Stimulated activated CD4-positive, alpha-beta T cell treated with anti-CD3 and anti-CD28 coated beads, Interleukin-4, amount 100 ng/mL, for 4 hours (primary cell): ENCODE data around the gene MED19.
"Not testable (repeated sequence)": the region's sequence is repeated elsewhere in the genome, so short reads cannot be mapped to it uniquely, and the experiment has no call there.

ENCODE experiments used
- DNase-seq, 2 experiments: peaks; one replicate each; pipeline ENCODE4 v3.0.0-alpha.2; 2020

Gene MED19

GRCh38 chr11:57704932-57705331 is 7.1 kb downstream of the MED19 start:
- no peak for DNase-seq

DNA sequence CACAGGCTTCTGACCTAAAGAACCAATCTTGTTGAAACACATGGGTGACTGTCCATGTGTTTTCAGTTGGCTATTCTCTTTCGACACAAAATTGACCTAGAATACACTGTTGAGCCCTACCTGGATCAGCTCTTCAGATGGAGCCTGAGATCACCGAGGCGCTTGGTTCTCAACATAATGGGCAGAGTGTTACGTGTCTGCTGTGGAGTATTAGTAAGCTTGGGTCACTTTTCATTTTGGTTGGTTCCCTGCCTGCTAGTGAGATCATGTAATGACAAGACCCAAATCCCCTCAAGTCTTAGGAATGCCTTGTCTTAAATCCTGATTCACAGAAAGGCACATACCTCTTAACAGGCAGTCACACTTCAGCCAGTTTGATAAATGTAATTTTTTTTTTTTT is 8.7 kb downstream of the MED19 start:
- DNase-seq = no peak

DNA sequence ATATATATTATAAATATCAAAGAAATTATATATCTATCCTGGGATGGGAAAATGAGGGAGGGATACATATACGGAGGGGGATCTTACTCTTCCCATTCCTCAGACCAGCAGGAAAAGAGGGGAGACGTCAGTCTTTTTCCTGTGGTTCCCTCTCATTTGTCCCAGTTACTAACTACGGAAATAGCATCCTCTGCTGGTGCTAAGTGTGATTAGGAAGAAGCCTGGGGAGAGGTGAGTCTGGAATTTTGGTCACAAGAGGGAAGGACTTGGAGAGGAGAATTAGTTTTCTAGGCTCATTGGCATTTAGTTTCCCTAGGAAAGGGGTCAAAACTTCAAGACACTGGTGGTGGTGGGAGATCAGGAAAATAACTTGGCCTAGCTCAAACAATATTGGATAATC is 11.6 kb downstream of the MED19 start:
- no peak for DNase-seq

GRCh38 chr11:57699813-57700212 is 12.2 kb downstream of the MED19 start:
- no peak for DNase-seq

DNA sequence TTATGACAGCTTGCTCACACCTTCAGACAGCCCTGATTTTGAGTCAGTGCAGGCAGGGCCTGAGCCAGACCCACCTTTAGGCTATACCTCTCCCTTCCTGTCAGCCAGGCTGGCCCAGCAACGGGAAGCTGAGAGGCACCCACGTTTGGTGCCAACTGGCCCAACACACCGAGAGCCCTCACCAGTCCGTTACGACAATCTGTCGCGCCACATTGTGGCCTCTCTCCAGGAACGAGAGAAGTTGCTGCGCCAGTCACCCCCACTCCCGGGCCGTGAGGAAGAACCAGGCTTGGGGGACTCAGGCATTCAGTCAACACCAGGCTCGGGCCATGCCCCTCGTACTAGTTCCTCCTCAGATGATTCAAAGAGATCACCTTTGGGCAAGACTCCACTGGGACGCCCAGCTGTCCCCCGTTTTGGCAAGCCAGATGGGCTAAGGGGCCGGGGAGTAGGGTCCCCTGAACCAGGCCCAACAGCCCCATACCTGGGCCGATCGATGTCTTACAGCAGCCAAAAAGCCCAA is 13.1 kb downstream of the MED19 start:
- DNase-seq = no peak

DNA sequence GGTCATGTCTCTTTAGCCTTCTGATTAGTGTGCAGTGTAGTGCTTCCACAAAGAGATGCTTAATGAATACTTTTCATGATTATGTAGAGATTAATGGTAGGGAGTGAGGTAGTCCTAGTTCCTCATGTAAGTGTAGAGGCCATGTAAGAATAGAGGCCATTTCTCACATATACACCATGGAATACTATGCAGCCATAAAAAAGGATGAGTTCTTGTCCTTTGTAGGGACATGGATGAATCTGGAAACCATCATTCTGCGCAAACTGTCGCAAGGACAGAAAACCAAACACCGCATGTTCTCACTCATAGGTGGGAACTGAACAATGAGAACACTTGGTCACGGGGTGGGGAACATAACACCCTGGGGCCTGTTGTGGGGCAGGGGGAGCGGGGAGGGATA is 21.5 kb downstream of the MED19 start:
- not testable (repeated sequence) for DNase-seq

DNA sequence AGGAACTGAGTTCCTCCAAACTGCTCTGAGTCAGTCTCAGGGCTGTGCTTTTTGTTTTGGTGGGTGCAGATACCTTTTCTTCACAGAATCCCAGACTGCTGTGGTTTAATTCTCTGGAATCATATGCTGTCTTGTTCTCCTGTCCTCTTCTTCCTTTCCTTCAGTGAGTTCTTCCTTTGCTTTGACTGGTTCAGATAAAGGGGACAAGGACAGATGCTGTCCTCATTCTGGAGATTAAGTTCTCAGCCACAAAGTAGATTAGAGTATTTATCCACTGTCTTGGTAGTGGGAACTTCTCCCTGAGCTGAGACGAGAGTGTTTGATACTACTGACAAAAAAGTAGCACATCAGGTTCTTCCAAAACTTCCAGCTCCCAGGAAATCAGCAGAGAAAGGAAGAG is 30.8 kb downstream of the MED19 start:
- no peak for DNase-seq

GRCh38 chr11:57680552-57680874 is 31.5 kb downstream of the MED19 start:
- DNase-seq = no peak

DNA sequence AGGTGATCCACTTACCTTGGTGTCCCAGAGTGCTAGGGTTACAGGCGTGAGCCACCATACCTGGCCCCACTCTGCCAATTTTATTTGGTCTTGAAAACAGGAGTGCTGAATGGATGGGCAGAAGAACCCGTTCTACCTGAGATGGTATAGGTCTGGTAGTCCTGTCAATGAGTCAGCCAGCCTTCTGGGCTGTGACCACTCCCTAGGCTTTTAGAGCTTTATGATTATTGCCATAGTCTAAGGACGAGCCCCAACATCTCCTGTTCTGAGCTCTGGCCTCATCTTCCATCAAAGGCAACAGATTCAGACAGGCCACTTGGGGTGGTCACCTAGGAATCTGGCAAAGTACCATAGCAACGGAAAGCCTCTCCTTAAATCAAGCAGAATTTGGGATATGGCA is 32.6 kb downstream of the MED19 start:
- DNase-seq = no peak

DNA sequence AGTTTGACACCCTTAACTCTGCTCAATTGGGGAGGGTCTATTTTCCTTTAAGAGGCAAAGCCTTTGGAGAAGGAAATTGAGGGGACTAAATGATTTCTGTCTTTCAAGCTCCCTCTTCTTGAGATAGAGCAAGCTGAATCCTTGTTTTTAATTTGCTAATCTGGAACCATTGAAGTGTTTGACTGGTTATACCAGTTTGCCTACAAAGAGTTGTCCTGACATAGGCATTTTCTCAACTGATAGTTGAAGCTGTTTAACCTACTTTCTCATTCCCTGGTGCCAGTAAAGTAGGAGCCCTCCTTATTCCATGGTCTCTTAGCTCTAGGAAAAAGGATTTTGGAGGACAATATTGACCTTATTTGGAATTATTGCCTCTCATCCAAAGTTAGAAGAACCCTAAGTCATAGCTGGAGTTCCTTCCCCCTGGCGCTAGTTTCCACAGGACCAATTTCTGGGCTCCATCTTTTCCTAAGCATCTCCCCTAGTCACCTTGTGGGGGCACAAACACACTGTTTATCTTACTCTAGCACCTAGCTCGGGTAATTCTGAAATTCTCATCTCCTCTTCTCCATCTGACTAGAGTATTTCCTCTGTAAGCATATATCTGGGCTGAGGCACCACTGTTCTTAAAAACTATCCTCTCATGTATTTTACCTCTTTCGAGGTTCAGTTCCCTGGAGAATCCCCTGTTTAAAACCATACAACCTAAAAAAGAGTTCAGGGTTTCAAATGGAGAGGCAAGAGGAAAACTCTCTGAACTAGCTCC is 36.7 kb downstream of the MED19 start:
- no peak for DNase-seq

DNA sequence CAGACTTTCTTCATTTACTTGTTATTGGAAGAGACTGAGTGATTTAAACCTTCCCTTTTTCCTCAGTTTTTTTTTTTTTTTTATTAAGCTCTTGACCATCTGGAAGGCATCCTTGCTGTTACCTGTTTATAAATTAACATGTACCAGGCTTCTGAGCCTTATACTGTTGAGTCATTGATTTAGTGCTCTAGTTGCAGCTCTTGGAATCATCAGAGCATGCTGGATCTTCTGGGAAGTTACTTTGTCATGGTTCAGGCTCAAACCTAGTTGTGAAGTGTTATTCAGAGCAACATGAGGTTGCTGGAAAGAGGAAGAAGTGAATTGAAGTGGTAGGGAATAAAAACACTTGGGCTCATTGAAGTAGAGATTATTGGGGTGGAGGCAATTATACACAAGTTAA is 37.8 kb downstream of the MED19 start:
- no peak for DNase-seq

- DNase-seq = peak in 1 of 2 experiments; percentile 27
These were observed 43.6 kb downstream of the MED19 start for GRCh38 chr11:57668434-57668782.

DNA sequence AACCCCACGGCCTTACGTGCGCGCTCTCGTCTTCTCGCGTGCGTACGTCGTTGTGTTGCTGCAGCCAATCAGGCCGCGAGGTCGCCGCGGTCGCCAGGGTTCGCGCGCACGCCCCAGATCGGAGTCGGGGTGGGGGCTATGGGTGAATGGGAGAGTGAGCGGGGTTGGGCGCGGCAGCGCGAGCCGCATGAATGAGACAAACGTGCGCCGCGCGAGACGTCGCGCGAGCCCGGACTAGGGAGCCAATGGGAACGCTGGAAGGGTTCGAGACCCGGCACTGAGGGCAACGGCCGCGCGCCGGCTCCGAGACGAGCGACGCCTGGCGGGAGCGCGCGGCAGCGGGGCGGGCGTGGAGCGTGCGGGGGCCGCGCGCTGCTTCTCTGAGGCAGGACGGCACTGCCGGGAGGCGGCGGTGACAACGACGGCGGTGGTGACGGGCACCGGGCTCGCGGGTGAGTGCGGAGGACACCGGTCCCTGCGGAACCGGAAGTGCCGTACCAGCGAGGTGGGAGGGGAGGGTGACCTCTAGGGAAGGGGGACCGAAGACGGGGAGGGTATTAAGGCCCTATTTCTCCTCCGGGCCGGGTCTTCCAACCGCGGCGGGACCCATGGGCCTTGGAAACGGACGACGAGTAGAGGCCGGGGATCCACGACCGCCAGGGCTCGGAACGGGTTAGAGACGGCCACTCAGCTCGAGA is 44.1 kb downstream of the MED19 start, which contains the start of gene ZDHHC5:
ZDHHC5 (plus strand) TSS at position 379 of the 698 bp plus-strand sequence. CDS start 4,977 bp downstream, outside the sequence.
- DNase-seq = peak; percentile 98 to 100

DNA sequence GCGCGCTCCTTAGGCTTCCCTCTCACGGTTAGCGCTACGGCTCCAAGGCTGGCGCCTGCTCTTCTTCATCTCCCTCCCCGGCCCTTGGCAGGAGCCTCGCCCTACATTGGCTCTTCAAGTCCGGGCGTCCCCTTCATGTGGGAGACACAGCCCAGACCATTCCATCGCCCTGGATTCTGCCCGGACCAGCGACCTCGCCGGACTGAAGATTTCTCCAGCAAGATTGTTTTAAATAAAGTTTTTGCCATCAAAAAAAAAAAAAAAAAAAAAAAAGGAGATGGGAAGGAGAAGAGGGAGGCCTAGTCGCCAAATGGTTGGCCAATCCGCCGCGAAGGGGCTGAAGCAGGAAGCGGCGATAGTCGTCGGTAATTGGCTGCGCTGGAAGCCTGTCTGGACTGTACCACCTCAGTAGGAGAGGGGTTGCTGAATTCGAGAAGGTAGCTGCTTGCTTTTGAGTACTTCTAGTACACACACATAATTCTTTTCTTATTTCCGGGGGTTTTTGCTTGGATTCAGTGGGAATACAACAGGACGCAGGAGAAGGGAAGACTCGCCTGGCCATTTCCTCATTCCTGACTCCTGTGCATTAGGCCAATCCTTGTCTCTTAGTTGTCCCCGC is 44.8 kb downstream of the MED19 start:
- DNase-seq = peak; percentile 82 to 96

- DNase-seq = no peak
These were observed 48.0 kb downstream of the MED19 start for GRCh38 chr11:57663975-57664374.

DNA sequence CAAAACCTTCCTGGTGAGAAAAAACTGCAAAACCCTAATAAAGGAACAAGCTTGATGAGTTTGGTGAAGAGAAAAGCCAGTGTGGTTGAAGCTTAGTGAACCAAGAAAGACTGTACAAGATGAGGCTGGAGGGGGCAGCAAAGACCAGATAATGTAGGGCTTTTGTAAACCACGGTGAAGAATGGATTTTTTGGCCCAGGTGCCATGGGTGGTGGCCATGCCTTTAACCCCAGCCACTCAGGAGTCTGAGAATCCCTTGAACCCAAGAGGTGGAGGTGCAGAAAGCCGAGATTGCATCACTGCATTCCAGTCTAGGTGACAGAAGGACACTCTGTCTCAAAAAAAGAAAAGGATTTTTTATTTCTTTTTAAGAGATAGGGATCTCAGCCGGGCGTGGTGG is 49.1 kb downstream of the MED19 start:
- DNase-seq = no peak

DNA sequence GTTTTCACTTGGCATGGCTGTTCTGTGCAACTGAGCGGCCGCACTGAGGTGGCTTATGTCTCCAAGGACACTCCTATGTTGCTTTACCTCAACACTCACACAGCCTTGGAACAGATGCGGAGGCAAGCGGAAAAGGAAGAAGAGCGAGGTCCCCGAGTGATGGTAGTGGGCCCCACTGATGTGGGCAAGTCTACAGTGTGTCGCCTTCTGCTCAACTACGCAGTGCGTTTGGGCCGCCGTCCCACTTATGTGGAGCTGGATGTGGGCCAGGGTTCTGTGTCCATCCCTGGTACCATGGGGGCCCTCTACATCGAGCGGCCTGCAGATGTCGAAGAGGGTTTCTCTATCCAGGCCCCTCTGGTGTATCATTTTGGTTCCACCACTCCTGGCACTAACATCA is 52.3 kb downstream of the MED19 start:
- no peak for DNase-seq

DNA sequence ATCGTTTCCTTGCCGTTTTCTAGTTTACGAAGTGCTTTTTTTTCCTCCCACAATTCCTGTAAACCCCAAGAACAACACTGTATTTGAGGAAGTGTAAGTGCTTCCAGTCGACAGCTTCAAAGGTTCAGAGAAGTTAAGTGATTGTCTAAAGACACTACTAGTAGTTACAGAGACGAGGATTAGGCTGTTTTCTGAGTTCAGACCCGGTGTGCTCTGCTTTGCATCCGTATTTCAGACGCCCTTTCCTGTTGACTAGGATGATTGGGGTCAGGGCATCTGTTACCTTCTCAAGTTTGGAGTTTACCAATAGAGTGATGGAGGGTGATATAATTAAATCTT is 54.0 kb downstream of the MED19 start:
- no peak for DNase-seq

DNA sequence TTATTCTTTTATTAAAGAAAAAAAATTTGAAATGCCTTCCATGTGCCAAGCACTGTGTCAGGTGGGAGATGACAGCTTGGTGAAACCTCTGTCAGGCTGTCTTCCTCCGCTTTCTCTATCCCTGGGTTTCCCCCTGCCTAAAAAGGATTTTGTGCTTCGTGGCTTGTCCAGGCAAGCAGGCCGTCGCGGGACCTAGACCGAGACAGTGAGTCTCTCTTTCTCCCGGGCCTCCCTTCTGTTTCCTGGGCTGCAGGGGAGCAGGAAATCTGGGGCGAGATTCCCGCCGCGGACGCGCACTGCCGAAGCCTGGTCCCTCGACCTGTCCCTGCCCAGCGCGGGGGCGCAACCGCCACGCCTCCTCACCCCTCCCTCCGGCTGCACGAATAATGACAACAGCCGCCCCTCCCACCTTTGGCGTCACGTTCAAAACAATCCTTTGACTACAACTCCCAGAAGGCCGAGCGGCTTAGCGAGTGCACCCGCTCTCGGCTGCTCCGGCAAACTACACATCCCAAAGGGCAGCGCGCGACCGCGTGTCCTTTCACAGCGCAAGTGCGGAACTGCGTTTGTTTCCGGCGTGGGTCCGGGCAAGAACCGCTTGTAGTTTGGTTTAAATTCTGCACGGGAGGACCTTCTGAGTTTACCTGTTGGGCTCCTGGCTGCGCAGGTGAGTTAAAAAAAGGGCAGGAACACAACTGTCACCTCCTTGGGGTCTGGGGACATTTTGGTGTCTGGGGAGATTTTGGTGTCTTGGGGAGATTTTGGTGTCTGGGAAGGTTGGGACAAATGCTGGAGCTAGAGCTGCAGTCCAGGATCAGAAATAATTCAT is 54.6 kb downstream of the MED19 start, which contains the start of gene CLP1:
CLP1 (plus strand) TSS at position 569 of the 829 bp plus-strand sequence. CDS start 1,715 bp downstream, outside the sequence.
- DNase-seq = peak; percentile 96 to 99

GRCh38 chr11:57656885-57657193 is 55.2 kb downstream of the MED19 start:
- DNase-seq = no peak
